Suprapubic skin (tissue), 4 donors: ENCODE results near the gene C11orf16. TPM values are rescaled to one million over a fixed set of nuclear protein-coding genes. Genes with fewer than 3 reads are reported as not detected.
"Not testable (repeated sequence)": the region's sequence is repeated elsewhere in the genome, so short reads cannot be mapped to it uniquely, and the experiment has no call there.

Source experiments
- DNase-seq, 2 donors: peaks; one replicate each; pipeline ENCODE4 v3.0.0-alpha.2; 2019; ENCODE audit warnings: low spot score in 2 of 2
- H3K27ac ChIP-seq: fragments of 200-600 bp; sonication (generic); one replicate; pipeline ENCODE4 v1.5.1; 2019
- H3K27me3 ChIP-seq: fragments of 200-600 bp; sonication (generic); one replicate; pipeline ENCODE4 v1.5.1; 2019
- H3K36me3 ChIP-seq: fragments of 200-600 bp; sonication (generic); one replicate; pipeline ENCODE4 v1.5.1; 2019
- H3K4me1 ChIP-seq: fragments of 200-600 bp; sonication (generic); one replicate; pipeline ENCODE4 v1.5.1; 2019
- H3K4me3 ChIP-seq: fragments of 200-600 bp; sonication (generic); one replicate; pipeline ENCODE4 v1.5.1; 2019; ENCODE audit warnings: mild to moderate bottlenecking
- H3K9me3 ChIP-seq: fragments of 200-600 bp; sonication (generic); one replicate; pipeline ENCODE4 v1.5.1; 2019
- EP300 ChIP-seq: sonication (generic); formaldehyde crosslinking; IDR thresholded peaks from one replicate; pipeline ENCODE4 v1.6.1; 2017; ENCODE audit warnings: antibody characterized with exemption
- POLR2A ChIP-seq, 2 donors: fragments of 450-650 bp; IDR thresholded peaks; one replicate each; pipeline ENCODE4 v1.6.1; 2017; ENCODE audit warnings: antibody characterized with exemption in 2 of 2, mild to moderate bottlenecking in 2 of 2, moderate library complexity in 2 of 2
- POLR2AphosphoS5 ChIP-seq, 3 donors: sonication (generic); formaldehyde crosslinking; IDR thresholded peaks; one replicate each; pipeline ENCODE4 v1.6.1; 2017; ENCODE audit warnings: antibody characterized with exemption in 3 of 3
- WGBS: methylation state at CpG from one replicate; pipeline ENCODE4 v1.1.5; 2018; 5-methylcytosine and 5-hydroxymethylcytosine counted together
- total RNA-seq, 4 donors: library from RNA; depleted of rRNA; stranded (reverse); fragments of >200 nt; gene quantifications; one replicate each; pipeline ENCODE4 v1.1.0, GENCODE V29; 2016
- TF ChIP-seq, protein P1 (sequence below), 2 donors: fragments of 200-600 bp in 1 of 2; fragments of 450-650 bp in 1 of 2; sonication (generic) in 1 of 2; IDR thresholded peaks; one replicate each; pipeline ENCODE4 v1.5.1; 2016 to 2019; ENCODE audit warnings: antibody characterized with exemption in 2 of 2, mild to moderate bottlenecking in 1 of 2, moderate library complexity in 1 of 2

Gene C11orf16
- total RNA-seq, 4 donors from 2014 or later: not detected

DNA sequence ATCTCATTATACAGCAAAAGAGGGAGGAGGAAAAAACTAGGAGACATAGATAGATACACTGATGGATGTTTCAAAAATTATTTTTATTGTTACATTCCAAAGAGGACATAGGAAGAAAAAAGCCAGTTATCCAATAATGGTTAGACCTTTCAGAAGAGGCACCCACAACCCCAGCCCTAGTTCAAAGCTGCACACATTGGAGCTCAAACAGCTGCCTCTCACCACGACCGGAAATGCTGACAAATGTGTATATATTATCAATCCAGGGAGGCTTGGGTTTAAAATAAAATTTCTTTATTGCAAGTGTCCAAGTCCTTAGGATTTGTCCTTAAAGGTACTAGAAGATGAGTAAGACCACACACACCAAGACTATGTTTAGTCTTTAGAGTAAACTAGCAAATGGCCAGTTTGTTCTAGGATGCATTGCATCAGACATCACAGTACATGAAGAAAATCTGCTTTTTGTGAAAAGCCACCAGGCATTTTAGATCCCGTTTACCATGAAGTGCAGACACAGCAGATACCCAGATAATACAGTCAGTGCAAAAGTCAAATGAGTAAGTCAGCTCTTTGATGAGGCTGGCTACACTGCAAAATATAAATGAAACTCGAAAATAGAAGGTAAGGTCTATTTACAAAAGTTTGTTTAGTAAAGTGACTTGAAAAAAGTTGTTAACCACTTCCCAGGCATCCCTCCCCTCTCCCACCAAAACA is 14.6 kb upstream of the C11orf16 start:
- H3K27me3 ChIP-seq: no peaks in the 10 kb centered on the region
- H3K4me1 ChIP-seq: no peaks in the 10 kb centered on the region
- TF ChIP-seq POLR2AphosphoS5 (IDR thresholded peaks at IDR 0.05): no peak
- TF ChIP-seq, protein P1, sequence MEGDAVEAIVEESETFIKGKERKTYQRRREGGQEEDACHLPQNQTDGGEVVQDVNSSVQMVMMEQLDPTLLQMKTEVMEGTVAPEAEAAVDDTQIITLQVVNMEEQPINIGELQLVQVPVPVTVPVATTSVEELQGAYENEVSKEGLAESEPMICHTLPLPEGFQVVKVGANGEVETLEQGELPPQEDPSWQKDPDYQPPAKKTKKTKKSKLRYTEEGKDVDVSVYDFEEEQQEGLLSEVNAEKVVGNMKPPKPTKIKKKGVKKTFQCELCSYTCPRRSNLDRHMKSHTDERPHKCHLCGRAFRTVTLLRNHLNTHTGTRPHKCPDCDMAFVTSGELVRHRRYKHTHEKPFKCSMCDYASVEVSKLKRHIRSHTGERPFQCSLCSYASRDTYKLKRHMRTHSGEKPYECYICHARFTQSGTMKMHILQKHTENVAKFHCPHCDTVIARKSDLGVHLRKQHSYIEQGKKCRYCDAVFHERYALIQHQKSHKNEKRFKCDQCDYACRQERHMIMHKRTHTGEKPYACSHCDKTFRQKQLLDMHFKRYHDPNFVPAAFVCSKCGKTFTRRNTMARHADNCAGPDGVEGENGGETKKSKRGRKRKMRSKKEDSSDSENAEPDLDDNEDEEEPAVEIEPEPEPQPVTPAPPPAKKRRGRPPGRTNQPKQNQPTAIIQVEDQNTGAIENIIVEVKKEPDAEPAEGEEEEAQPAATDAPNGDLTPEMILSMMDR (IDR thresholded peaks at IDR 0.05): no peak
- no peak for TF ChIP-seq POLR2A (IDR thresholded peaks at IDR 0.05)
- no peak for TF ChIP-seq EP300
- no peak overlapping the region for H3K27ac ChIP-seq
- H3K36me3 ChIP-seq: peaks cover 37% of the 10 kb centered on the region
- H3K4me3 ChIP-seq: no peak overlapping the region
- DNase-seq: no peak
- no peaks in the 10 kb centered on the region for H3K9me3 ChIP-seq
- 81% methylated on average over 4 of the region's 4 CpGs for WGBS

DNA sequence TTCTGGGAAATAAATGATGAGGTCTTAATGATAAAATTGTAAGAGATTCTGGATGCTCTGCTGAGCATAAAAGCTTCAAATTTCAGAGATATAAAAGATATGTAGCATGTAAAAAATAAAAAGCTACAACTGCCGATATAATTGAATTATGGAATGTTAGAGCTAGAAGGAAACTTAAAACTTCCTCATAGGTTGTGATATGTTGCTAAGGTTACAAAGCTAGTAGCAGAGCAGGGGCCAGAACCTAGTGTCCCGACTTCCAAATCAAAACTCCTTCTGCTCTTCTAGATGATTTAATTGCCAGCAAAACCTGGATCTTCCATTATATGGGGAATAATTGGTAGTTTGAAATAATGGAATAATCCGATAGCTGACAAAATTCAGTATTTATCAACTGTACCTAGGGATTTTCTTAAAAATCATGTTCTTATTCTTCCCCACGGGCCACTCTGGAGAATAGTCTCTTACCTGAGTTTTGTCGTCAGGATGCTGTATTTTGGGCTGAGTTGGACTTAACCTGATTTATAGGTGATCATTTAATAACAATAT is 9.8 kb upstream of the C11orf16 start, which contains the start of gene ASCL3:
ASCL3 (minus strand) TSS at position 499 of the 549 bp plus-strand sequence. CDS start 4,855 bp downstream, outside the sequence.
- TF ChIP-seq EP300 (no peak), POLR2AphosphoS5 (IDR thresholded peaks at IDR 0.05) (no peak), POLR2A (IDR thresholded peaks at IDR 0.05) (no peak)
- TF ChIP-seq, protein P1 (IDR thresholded peaks at IDR 0.05): no peak
- H3K9me3 ChIP-seq: no peaks in the 10 kb centered on the region
- WGBS: 69% methylated on average over 5 of the region's 5 CpGs

DNA sequence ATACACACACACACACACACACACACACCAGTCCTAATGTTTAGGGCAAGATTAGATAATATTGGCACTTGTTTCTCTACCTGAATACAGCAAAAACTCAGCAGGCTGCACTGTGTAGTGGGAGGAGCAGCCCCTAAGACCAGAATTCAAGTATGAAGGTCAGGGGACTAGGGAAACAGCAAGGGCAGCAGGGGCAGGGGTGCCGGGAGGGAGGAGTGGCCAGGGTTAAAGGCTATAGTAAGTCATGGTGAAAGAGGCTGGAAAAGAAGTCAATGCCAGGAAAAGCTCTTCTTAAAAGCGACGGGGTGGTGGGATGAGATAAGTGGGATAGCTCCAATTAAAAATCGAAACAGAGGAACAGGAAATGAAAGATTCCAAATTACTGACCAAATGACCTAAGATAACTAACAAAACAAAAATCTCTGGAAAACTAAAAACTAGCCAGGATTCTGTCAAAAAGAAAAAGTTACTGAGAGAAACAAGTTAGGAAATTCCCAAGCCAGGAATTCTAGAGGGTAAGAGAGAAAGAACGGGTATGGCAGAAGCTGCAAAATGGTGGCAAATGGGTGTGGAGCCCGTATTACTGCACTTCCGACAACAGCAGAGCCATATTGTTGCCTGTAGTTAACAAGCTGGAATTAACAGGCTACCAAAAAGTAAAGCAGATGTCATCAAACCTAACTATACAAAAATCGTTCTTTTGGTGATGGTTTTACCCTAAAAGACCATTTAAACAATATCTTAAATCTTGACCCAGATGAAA is 8.8 kb upstream of the C11orf16 start:
- no peak for DNase-seq
- Histone ChIP-seq H3K27me3 (no peaks in the 10 kb centered on the region), H3K27ac (no peak overlapping the region), H3K36me3 (no peaks in the 10 kb centered on the region), H3K4me3 (no peak overlapping the region), H3K4me1 (no peaks in the 10 kb centered on the region), H3K9me3 (no peaks in the 10 kb centered on the region)
- WGBS: 66% methylated on average over 8 of the region's 8 CpGs
- TF ChIP-seq POLR2A (IDR thresholded peaks at IDR 0.05) (no peak), EP300 (no peak), POLR2AphosphoS5 (IDR thresholded peaks at IDR 0.05) (no peak)
- TF ChIP-seq, protein P1 (IDR thresholded peaks at IDR 0.05): no peak

More for the DNA sequence above, 9.8 kb upstream of the C11orf16 start, which contains the start of gene ASCL3:
- no peak within 1 kb of the TSS for H3K4me3 ChIP-seq
- DNase-seq: no peak
- H3K4me1 ChIP-seq: no peaks in the 10 kb centered on the region
- H3K27me3 ChIP-seq: no peaks in the 10 kb centered on the region
- H3K27ac ChIP-seq: no peak within 1 kb of the TSS
- H3K36me3 ChIP-seq: peaks cover 7% of the 10 kb centered on the region

DNA sequence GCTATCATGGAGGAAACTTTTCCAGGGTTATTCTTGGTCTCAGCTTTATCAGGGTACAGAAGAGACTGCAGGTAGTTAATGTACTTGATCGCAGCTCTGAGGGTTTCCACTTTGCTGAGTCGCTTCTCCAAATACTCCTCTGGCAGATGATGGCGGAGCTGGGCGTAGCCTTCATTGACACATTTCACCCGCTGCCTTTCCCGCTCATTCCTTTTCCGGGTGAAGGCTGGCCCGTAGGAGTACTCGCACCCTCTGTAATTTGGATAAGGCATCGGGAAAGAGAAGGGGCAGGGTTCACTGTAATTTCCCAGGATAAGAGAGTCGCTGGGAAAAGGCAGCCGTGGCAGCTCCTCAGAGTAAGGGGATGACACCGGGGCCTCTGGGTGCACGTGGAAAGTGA is 4.9 kb upstream of the C11orf16 start:
- no peak for DNase-seq
- H3K4me1 ChIP-seq: no peaks in the 10 kb centered on the region
- no peaks in the 10 kb centered on the region for H3K36me3 ChIP-seq
- 86% methylated on average over 14 of the region's 14 CpGs for WGBS
- H3K4me3 ChIP-seq: no peak overlapping the region
- TF ChIP-seq POLR2AphosphoS5 (IDR thresholded peaks at IDR 0.05): no peak
- TF ChIP-seq, protein P1 (IDR thresholded peaks at IDR 0.05): no peak
- no peak for TF ChIP-seq POLR2A (IDR thresholded peaks at IDR 0.05)
- TF ChIP-seq EP300: no peak
- no peaks in the 10 kb centered on the region for H3K9me3 ChIP-seq
- H3K27ac ChIP-seq: no peak overlapping the region
- no peaks in the 10 kb centered on the region for H3K27me3 ChIP-seq

DNA sequence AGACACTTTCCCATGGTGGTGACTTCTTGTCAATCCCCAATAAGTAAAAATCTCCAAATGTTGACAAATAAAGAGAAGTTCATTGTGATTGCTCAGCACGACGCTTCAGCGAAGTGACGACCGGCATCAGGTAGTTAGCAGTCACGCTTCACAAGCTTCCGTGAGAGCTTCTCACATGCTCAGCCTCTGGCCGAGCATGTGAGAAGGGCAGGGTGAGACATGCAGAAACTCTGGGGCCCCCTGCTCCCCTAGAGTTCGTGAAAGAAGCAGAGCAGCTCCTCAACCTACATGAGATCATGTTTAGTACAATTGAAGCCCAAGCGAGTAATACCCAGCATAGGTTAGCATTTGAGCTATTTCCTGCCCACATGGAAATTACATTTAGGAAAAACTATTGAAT is 4.4 kb upstream of the C11orf16 start:
- Histone ChIP-seq H3K4me1 (no peaks in the 10 kb centered on the region), H3K4me3 (no peak overlapping the region), H3K27ac (no peak overlapping the region), H3K9me3 (no peaks in the 10 kb centered on the region), H3K27me3 (no peaks in the 10 kb centered on the region), H3K36me3 (no peaks in the 10 kb centered on the region)
- 82% methylated on average over 10 of the region's 10 CpGs for WGBS
- no peak for TF ChIP-seq POLR2AphosphoS5 (IDR thresholded peaks at IDR 0.05)
- TF ChIP-seq, protein P1 (IDR thresholded peaks at IDR 0.05): no peak
- no peak for TF ChIP-seq POLR2A (IDR thresholded peaks at IDR 0.05)
- TF ChIP-seq EP300: no peak
- no peak for DNase-seq

DNA sequence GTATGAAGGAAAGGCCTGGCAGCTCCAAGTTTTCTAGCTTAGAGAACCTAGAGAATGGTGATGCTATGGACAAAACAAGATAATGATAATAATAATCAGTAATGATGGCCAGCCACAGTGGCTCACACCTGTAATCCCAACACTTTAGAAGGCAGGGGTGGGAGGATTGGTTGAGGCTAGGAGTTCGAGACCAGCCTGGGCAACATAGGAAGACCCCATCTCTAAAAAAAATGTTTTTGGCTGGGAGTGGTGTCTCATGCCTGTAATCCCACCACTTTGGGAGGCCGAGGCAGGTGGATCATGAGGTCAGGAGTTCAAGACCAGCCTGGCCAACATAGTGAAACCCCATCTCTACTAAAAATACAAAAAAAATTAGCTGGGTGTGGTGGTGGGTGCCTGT is 3.0 kb upstream of the C11orf16 start:
- WGBS: 85% methylated on average over 2 of the region's 2 CpGs
- H3K27ac ChIP-seq, DNase-seq, H3K4me3 ChIP-seq, H3K27me3 ChIP-seq, H3K4me1 ChIP-seq, H3K36me3 ChIP-seq, H3K9me3 ChIP-seq: not testable (repeated sequence)
